ENCODE measurements around the gene CACNG7. TPM values are rescaled to one million over a fixed set of nuclear protein-coding genes. Genes with fewer than 3 reads are reported as not detected.

Gene CACNG7
- polyA plus RNA-seq, 1 donor from 2014 or later, result 27.8 TPM

DNA sequence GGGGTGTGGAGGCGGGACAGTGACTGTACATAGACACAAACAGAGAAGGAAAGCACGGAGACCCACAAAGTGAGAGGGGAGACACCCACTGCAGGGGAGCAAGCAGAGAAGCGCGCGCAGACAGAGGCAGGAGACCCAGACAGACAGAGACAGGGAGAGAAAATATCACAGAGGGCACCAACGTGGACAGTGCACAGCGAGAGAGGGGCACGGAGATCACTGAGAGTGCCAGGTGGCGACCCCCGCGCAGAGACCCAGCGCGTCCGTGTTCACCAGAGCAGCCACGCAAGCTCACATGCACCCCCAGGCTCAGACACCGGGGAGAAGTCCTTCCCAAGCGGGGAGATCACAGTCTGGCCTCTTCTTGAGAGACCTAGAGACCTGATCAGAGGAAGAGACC, 1.4 kb upstream of the CACNG7 start:
- TF ChIP-seq, protein P1, sequence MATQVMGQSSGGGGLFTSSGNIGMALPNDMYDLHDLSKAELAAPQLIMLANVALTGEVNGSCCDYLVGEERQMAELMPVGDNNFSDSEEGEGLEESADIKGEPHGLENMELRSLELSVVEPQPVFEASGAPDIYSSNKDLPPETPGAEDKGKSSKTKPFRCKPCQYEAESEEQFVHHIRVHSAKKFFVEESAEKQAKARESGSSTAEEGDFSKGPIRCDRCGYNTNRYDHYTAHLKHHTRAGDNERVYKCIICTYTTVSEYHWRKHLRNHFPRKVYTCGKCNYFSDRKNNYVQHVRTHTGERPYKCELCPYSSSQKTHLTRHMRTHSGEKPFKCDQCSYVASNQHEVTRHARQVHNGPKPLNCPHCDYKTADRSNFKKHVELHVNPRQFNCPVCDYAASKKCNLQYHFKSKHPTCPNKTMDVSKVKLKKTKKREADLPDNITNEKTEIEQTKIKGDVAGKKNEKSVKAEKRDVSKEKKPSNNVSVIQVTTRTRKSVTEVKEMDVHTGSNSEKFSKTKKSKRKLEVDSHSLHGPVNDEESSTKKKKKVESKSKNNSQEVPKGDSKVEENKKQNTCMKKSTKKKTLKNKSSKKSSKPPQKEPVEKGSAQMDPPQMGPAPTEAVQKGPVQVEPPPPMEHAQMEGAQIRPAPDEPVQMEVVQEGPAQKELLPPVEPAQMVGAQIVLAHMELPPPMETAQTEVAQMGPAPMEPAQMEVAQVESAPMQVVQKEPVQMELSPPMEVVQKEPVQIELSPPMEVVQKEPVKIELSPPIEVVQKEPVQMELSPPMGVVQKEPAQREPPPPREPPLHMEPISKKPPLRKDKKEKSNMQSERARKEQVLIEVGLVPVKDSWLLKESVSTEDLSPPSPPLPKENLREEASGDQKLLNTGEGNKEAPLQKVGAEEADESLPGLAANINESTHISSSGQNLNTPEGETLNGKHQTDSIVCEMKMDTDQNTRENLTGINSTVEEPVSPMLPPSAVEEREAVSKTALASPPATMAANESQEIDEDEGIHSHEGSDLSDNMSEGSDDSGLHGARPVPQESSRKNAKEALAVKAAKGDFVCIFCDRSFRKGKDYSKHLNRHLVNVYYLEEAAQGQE (IDR thresholded peaks at IDR 0.05; ENCODE audit: borderline replicate concordance), result no peak
- no peak for TF ChIP-seq EZH2 (IDR thresholded peaks at IDR 0.05; ENCODE audit: borderline replicate concordance, insufficient read depth, low read length, poor library complexity, severe bottlenecking)
- TF ChIP-seq POLR2AphosphoS5 (IDR thresholded peaks at IDR 0.05), result no peak
- TF ChIP-seq MXI1 (conservative IDR thresholded peaks at IDR 0.05; ENCODE audit: poor library complexity, severe bottlenecking), result no peak
- no peak for TF ChIP-seq TAF1 (IDR thresholded peaks at IDR 0.05; ENCODE audit: low read depth)
- TF ChIP-seq, protein P2, sequence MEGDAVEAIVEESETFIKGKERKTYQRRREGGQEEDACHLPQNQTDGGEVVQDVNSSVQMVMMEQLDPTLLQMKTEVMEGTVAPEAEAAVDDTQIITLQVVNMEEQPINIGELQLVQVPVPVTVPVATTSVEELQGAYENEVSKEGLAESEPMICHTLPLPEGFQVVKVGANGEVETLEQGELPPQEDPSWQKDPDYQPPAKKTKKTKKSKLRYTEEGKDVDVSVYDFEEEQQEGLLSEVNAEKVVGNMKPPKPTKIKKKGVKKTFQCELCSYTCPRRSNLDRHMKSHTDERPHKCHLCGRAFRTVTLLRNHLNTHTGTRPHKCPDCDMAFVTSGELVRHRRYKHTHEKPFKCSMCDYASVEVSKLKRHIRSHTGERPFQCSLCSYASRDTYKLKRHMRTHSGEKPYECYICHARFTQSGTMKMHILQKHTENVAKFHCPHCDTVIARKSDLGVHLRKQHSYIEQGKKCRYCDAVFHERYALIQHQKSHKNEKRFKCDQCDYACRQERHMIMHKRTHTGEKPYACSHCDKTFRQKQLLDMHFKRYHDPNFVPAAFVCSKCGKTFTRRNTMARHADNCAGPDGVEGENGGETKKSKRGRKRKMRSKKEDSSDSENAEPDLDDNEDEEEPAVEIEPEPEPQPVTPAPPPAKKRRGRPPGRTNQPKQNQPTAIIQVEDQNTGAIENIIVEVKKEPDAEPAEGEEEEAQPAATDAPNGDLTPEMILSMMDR (IDR thresholded peaks at IDR 0.05; ENCODE audit: poor library complexity, severe bottlenecking), result no peak
- no peak for TF ChIP-seq RAD21 (conservative IDR thresholded peaks at IDR 0.05)
- no peak for TF ChIP-seq EP300 (conservative IDR thresholded peaks at IDR 0.05; ENCODE audit: poor library complexity, severe bottlenecking)
- no peak for TF ChIP-seq SMC3 (conservative IDR thresholded peaks at IDR 0.05; ENCODE audit: poor library complexity)
- Histone ChIP-seq H3K9me2 (ENCODE audit: insufficient read depth, low read length) (no peaks in the 10 kb centered on the region), H4K20me1 (ENCODE audit: insufficient read depth) (no peaks in the 10 kb centered on the region), H3F3A (ENCODE audit: insufficient read depth, low read length, poor library complexity, severe bottlenecking) (no peaks in the 10 kb centered on the region), H3K27me3 (ENCODE audit: insufficient read depth, low read depth, low read length) (no peaks in the 10 kb centered on the region), H3K9ac (ENCODE audit: low read length) (peak overlapping the region; percentile 93), H3K36me3 (ENCODE audit: insufficient read depth, low read length) (no peaks in the 10 kb centered on the region), H3K79me2 (replicated peaks; ENCODE audit: insufficient read depth, low read length) (peaks cover 24% of the 10 kb centered on the region), H3K27ac (ENCODE audit: low read length) (no peak overlapping the region), H3K4me2 (ENCODE audit: low read length) (no peak overlapping the region), H3K9me3 (ENCODE audit: low read length) (no peaks in the 10 kb centered on the region), H3K4me3 (ENCODE audit: low read length) (peak overlapping the region; percentile 99), H2AFZ (ENCODE audit: low read depth, low read length) (no peak overlapping the region)

DNA sequence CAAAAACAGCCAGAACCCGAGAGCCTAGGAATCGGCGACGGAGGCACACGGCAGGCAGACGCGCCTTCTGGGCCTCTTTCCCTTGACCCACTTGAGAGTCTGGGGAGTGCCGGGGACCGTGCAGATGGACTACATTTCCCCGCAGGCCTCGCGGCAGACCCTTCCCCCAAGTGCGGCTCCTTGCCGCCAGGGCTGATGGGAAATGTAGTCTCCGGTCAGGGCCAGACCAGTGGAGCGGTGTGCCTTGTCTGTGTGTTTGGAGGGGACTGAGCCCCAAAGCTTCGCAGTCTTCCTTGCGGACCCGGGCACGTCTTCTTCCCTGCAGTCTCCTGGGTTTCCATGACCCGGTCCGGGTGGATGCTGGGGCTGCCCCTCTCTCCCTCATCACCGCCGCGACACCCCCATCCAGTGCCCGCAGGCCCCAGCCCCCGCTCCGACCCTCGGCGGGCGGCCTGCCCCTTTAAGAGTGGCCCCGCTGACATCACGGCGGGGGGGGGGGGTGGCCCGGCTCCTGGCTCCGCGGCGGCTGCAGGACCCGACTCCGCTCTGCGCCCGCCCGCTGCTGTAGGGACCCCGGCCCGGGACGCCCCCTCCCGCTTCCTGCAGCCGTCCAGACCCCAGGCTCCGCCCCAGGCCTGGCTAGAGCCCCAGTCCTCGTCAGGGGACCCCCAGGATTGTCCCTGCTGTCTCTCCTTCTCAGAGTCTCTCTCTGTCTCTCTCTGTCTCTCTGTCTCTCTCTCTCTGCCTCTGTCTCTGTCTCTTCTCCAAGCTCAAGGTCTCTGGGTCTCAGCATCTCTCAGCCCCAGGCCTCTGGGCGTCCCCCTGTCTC, 758 bp upstream of the CACNG7 start:
- Histone ChIP-seq H3K79me2 (replicated peaks; ENCODE audit: insufficient read depth, low read length) (peaks cover 24% of the 10 kb centered on the region), H3K4me2 (ENCODE audit: low read length) (peak overlapping the region; percentile 99), H3K27ac (ENCODE audit: low read length) (peak overlapping the region; percentile 93), H3K9me2 (ENCODE audit: insufficient read depth, low read length) (no peaks in the 10 kb centered on the region), H3K9me3 (ENCODE audit: low read length) (no peaks in the 10 kb centered on the region), H3F3A (ENCODE audit: insufficient read depth, low read length, poor library complexity, severe bottlenecking) (no peaks in the 10 kb centered on the region), H3K9ac (ENCODE audit: low read length) (peak overlapping the region; percentile 93), H3K4me3 (ENCODE audit: low read length) (peak overlapping the region; percentile 99), H3K27me3 (ENCODE audit: insufficient read depth, low read depth, low read length) (no peaks in the 10 kb centered on the region), H2AFZ (ENCODE audit: low read depth, low read length) (peak overlapping the region; percentile 60), H3K36me3 (ENCODE audit: insufficient read depth, low read length) (no peaks in the 10 kb centered on the region), H4K20me1 (ENCODE audit: insufficient read depth) (no peaks in the 10 kb centered on the region)
- TF ChIP-seq POLR2AphosphoS5 (IDR thresholded peaks at IDR 0.05) (peak; percentile 58), RAD21 (conservative IDR thresholded peaks at IDR 0.05) (no peak)
